SKM-1 treated with dmso at 0.1 percent for 144 hours (cell line): ENCODE measurements around the gene ST8SIA5.

Experiments used
- DNase-seq: peaks from one replicate; lab custom pipeline; 2025; ENCODE audit not compliant: unreplicated experiment; lab: John Stamatoyannopoulos, UW

Gene ST8SIA5

GRCh38 chr18:46630991-46631390, 125.9 kb downstream of the ST8SIA5 start:
- DNase-seq: no peak

DNA sequence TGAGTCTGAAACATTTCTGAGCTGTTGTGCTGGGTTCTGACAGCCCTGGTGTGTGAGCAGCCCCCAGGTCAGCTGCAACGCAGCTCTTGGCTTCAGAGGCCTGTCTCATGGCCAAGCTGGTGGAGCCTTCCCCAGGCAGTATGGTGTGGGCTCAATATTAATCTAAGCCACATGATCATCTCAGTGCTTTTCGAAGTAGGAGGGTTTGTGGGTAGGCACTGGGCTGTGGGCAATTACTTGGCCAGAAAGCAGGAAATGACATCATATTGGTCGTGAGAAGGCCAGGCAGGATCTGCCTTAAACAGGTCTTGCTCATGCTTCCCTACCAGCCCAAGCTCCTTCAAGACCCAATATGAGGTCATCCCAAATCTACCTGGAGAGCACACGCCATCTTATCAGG, 126.7 kb downstream of the ST8SIA5 start:
- no peak for DNase-seq

GRCh38 chr18:46629361-46629760, 127.5 kb downstream of the ST8SIA5 start:
- no peak for DNase-seq

DNA sequence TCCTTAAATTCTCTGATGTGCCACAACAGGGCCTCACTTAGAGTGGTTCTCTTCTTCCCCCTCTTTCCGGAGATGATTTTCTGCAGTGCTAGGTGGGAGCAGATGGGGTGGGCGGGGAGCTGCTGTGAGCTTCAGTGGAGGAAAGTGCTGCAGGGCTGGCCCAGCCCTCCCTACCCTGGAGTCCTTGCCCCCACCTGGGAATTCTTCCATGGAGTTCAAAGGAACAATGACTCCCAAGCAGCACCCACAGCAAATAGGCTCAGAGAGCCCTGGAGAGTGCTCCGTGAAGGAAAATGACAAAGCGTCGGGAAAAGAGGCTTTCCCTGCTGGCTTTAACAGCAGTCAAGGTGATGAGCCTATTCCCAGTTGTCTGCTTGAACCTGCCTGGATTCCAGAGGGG, 128.6 kb downstream of the ST8SIA5 start:
- no peak for DNase-seq

DNA sequence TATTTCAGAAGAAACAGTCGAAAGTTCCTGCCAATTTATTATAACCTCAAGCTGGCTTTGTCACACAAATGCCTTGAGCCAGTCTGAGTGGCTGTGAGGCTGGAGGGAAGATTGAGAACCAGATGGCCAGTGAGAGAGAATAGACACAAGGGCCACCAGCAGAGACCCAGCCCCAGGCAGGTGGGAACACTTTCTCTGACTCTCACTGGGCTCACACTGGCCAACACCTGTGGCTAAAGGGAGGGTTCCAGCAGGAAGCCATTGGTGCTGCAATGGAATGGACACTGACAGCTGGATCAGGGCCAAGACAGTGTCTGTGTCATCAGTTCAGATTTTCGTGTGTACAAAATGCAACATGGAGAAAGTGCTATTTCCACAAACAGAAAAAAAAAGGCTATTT, 129.7 kb downstream of the ST8SIA5 start:
- no peak for DNase-seq

GRCh38 chr18:46625069-46625468, 131.8 kb downstream of the ST8SIA5 start:
- DNase-seq: no peak

DNA sequence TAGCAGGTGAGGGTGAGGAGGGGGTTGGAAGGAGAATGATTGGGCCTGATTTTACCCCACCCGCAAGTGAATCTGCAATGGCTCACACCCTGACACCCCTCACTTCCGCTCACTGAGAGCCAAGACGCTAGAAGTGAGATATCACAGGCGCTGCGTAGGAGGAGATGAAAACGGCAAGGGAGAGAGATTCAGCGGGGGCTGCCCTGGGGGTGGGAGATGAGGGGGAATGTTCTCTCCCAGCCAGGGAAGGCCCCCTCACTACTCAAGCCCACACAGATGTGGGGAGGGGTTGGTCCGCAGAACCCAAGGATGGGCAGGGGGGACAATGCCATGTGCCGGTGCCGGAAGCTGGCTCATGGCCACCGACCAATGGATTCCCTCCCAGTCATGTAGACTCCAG, 132.7 kb downstream of the ST8SIA5 start:
- DNase-seq: no peak

DNA sequence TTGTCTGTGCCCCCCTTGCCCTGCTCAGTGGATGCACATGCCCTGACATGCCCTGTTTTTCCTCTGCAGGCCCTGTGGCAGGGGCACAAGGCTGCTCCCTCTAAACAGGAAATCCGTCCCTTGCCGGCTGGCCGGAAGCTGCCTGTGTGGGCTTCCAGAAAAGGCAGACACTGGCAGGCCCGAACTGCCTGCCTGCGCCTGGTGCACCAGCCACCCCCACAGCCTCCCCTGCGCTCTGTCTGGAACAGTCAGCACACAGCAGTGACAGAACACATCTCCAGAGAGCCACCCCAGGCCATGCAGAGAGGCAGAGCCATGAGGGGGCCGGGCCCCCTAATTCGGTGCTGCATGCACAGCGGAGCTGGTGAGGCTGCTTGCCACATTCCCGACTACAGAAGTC, 133.3 kb downstream of the ST8SIA5 start:
- no peak for DNase-seq

- no peak for DNase-seq
These were observed 133.9 kb downstream of the ST8SIA5 start for GRCh38 chr18:46622999-46623398.

DNA sequence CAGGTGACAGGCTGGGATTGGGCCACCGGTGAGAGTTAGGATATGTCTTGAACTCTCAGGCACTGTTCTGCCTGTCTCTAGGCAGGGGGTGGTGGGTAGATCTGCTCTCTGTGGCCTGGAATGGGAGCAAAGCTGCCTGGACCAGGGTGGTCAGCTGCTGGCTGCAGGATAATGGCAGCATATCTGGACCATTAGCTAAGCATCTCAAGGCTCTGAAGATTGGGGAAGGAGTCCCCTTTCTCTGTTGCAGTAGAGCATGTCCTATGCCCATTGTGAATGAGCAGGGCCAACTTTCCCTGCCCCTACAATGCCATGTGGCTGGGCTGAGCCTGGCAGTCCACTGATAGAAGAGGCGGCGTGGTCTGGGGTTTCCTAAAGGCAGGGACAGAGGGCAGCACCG, 134.4 kb downstream of the ST8SIA5 start:
- DNase-seq: no peak

DNA sequence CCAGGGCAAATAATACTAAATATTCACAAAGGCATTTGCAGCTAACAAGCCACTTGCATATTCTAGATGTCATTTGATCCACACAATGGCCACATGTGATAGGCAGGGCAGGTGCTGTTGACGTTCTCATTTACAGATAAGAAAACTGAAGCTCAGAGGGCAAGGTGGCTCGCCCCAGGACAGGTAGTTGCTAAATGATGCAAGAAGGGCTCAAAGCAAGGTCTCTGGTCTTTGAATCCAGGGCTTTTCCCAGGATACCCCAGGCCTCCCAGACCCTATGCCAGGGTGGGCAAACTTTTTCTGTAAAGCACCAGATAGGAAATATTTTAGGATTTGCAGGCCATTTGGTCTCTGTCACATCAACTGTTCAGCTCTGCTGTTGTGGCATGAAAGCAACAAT, 135.0 kb downstream of the ST8SIA5 start:
- DNase-seq: no peak

DNA sequence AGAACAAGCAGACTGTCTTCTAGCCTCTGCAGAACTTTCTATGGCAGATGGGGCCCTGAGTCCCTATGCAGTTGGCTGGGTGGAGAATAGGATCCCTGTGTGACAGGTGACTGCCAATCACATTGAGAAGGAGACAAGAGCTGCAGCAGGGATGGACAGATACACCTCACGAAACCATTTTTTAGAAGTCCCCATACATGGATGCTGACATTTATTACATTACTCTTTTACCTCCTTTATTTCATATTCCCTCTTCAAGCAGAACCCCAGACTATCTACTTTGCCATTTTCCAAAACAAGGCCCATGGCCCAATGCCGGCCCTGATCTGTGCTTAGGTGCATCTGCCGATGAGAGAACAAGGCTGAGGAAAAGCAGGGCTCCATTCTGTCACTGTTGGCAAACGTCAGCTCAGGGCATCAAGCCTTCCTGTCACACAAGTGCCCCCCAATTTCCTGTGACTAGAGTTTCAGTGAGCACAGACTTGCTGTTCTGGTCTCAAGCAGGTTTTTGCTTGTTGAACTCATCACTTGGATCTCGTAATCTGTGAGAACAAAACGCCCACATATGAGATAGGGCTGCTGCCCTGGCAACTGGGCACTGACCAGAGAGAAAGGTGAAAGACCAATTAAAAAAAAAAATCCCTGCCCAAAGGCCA, 135.6 kb downstream of the ST8SIA5 start:
- no peak for DNase-seq

DNA sequence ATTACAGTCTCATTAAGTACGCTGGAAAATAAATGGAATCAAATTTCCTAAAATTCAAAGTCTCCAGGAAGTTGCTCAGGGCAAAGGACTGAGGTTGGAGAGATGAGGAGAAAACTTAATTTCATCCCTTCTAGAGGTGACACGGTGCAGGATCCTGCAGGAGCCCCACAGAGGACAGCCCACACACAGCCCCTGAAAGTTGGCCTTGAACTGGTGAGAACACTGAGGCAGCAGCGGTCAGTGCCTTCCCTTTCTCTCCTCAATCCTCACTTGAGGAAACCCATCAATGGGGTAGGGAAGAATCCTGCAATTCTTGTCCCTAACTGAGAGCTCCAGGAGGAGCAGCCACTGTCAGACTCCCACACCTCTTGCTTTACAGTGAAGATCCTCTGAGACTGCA, 137.3 kb downstream of the ST8SIA5 start:
- DNase-seq: no peak
